ENCODE data around the gene CADPS2. TPM values are rescaled to one million over a fixed set of nuclear protein-coding genes. Genes with fewer than 3 reads are reported as not detected.

CADPS2 gene
- total RNA-seq, 4 donors from 2014 or later: 8.7 to 27.9 (median 16.7) TPM

GRCh38 chr7:122628651-122629411 lies 257.4 kb downstream of the CADPS2 start:
- no peak for TF ChIP-seq CTCF (IDR thresholded peaks at IDR 0.05; ENCODE audit: low read depth)

- TF ChIP-seq CTCF (IDR thresholded peaks at IDR 0.05; ENCODE audit: low read depth): no peak
These were observed 259.5 kb downstream of the CADPS2 start for GRCh38 chr7:122626785-122627184.

DNA sequence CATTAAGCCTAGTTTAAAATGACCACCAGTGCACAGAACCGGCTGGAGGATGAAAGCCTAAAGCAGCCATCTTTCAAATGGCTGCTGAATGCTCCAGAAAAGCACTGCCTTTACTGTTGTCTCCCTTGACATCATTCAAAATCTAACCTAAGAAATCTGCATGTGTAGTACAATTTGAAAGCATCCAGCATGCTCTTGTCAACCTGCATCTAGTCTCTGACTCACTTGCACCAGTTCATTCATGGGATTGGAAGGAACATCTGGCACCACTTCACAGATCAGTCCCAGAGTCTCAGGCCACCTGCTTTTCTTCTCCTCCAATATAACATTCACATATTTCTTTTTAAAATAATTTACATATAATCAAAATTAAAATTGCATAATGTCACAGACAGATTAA lies 263.6 kb downstream of the CADPS2 start:
- no peak for TF ChIP-seq CTCF (IDR thresholded peaks at IDR 0.05; ENCODE audit: low read depth)

DNA sequence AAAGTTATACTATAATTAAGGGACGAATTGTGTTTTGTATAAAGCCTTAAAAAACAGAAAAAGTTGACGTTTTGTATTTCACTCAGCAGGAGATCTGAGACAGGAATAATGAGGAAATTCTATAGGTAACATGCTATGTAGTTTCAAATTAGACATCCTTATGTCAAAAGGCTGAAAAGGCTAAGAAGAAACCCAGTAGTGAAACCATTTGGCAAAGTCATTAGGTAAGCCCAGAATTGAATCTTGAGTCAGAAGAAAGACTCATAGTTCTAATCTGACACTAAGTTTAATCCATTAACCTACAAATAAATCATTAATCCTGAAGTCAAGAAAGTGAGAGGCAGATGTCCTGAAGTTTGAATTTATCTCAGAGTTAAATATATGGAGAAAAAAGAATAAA lies 266.6 kb downstream of the CADPS2 start:
- TF ChIP-seq CTCF (IDR thresholded peaks at IDR 0.05; ENCODE audit: low read depth): no peak

GRCh38 chr7:122618585-122619189 lies 267.6 kb downstream of the CADPS2 start:
- no peak for TF ChIP-seq CTCF (IDR thresholded peaks at IDR 0.05; ENCODE audit: low read depth)

DNA sequence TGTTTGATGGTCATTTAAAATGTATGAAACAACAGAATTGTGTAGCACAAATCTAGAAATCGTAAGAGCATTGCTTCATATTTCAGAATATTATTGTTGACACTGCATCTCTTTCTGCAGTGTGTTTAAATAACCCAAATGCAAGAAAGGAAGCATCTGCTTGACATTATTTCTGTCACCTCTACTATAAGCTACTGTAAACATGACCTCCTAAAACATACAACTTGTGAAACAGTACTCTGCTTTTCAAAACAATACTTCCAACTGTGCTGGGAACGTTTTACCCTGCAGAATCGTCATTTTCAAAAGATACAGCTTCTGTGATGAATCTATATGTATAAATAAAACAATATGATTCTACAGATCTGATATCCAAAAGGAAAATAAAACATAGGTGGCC lies 269.3 kb downstream of the CADPS2 start:
- no peak for TF ChIP-seq CTCF (IDR thresholded peaks at IDR 0.05; ENCODE audit: low read depth)

- TF ChIP-seq CTCF (IDR thresholded peaks at IDR 0.05; ENCODE audit: low read depth): no peak
These were observed 280.3 kb downstream of the CADPS2 start for GRCh38 chr7:122605929-122606328.

Measured in subcutaneous adipose tissue (tissue), 4 donors.